Stimulated activated naive CD4-positive, alpha-beta T cell (primary cell): ENCODE results near the gene ZNF467.

Experiments
- DNase-seq, 6 experiments: peaks; one replicate each; lab custom pipeline; 2025; lab: John Stamatoyannopoulos, UW

Gene ZNF467

DNA sequence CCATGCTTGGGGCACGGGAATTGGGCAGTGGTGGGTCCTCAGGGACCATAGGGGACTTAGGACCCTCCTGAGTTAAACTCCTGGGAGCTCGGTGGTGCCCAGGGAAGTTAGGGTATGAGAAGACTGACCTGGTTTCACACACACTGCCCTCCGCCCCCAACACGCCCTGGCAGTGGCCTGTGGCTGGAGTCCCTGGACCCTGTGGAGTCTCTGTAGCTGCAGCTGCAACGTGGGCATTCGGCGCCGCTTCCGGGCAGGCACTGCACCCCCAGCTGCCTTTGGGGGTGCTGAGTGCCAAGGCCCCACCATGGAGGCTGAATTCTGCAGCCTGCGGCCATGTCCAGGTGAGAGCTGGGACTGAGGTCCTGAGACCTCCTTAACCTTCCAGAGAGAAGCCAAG lies 34.9 kb upstream of the ZNF467 start:
- DNase-seq = no peak

DNA sequence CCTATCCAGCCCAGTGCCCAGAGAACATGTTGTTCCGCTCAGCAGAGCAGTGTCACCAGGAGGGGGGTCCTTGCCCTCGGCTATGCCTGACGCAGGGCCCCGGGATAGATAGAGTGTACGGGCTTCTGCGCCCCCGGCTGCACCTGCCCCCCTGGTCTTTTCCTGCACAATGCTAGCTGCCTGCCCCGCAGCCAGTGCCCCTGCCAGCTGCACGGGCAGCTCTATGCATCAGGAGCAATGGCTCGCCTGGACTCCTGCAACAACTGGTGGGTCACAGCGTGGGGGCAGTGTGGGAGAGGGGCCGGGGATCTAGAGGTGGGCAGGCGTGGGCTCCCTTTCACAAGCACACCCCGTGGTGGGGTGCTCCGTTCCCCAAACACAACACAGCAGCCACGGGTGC lies 33.3 kb upstream of the ZNF467 start:
- DNase-seq = no peak

DNA sequence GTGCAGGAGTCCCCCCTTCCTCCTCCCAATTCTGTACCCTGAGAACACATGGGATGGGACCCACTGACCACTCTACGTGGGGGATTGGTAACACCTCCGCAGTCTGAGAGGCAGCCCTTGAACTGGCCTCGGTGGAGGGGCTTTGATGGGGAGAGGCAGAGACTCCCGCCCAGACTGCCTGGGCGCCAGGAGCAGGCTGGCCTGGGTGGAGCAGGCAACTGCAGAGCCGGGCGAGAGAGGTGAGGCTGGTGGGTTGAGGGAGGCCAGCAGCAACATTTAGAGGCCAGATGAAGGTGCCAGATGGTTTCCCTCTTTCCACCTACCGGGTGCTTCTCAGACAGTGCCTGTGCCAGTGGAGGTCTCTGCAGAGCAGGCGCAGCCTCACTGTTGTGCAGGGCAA lies 30.7 kb upstream of the ZNF467 start:
- no peak for DNase-seq

DNA sequence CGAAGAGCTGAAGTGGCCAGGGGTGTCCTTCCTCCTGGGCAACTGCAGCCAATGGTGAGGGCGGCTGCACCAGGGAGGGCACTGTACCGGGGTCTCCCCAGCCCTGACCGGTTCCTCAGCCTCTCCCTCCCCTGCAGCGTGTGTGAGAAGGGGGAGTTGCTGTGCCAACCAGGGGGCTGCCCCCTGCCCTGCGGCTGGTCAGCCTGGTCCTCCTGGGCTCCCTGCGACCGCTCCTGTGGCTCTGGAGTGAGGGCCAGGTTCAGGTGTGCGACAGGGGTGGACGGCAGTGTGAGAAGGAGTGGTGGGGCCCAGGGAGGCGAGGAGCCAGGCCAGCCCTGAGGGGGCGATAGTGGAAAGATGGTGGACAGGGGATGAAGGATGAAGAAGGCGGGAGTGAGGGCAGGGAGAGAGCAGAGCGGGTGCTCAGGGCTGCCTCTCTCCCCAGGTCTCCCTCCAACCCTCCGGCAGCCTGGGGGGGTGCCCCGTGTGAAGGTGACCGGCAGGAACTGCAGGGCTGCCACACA lies 30.2 kb upstream of the ZNF467 start:
- DNase-seq = no peak

DNA sequence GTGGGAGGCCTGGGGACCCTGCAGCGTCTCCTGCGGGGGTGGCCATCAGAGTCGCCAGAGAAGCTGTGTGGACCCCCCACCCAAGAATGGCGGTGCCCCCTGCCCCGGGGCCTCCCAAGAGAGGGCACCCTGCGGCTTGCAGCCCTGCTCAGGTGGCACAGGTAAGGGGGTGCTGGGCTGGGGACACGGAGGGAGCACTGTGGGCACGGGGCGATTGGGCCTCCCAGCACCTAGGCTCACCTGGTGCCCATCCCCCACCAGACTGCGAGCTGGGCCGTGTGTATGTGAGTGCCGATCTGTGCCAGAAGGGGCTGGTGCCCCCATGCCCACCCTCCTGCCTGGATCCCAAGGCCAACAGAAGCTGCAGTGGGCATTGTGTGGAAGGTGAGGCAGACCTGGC lies 29.6 kb upstream of the ZNF467 start:
- DNase-seq = no peak

DNA sequence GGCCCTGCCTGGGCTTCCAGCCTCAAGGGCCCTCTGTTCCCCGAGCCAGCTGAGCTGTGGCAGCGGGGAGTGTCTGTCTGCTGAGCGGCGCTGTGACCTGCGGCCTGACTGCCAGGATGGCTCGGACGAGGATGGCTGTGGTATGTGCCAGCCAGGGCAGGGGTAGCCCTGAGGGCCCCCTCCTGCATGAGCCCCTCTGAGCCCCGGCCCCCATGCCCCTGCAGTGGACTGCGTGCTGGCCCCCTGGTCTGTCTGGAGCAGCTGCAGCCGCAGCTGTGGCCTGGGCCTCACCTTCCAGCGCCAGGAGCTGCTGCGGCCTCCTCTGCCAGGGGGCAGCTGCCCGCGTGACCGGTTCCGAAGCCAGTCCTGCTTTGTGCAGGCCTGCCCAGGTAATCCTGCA lies 28.4 kb upstream of the ZNF467 start:
- no peak for DNase-seq

DNA sequence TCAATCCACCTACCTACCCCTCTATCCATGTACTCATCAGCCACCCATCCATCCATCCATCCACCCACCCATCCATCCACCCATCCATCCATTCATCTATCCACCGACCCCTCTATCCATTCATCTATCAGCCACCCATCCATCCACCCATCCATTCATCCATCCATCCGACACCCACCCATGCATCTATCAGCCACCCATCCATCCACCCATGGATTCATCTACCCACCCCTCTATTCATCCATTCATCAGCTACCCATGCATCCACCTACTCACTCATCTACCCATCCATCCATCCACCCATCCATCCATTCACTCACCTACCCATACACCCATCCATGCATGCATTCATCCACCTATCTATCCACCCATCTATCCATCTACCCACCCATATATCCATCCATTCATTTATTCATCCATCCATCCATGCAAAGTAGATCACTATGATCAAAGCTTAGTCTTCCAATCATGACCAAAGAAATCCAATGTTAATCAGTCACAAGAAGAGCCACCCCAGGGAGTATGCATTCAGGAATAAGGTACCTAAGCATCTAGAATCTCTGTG lies 27.7 kb upstream of the ZNF467 start:
- no peak for DNase-seq

DNA sequence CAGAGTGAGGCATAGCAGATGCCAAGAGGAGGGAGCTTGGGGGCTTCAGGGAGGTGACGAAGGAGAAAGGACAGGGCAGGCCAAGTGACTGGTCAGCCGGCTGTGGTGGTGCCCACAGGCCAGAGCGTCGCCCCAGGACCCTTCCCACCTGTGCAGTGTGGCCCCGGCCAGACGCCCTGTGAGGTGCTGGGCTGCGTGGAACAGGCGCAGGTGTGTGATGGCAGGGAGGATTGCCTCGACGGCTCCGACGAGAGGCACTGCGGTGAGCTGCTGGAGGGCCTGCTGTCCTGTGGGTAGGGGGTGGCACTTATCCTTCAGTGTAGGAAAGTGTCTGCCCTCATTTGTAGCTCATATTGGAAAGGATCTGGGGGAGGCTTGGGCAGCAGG lies 26.8 kb upstream of the ZNF467 start:
- no peak for DNase-seq

DNA sequence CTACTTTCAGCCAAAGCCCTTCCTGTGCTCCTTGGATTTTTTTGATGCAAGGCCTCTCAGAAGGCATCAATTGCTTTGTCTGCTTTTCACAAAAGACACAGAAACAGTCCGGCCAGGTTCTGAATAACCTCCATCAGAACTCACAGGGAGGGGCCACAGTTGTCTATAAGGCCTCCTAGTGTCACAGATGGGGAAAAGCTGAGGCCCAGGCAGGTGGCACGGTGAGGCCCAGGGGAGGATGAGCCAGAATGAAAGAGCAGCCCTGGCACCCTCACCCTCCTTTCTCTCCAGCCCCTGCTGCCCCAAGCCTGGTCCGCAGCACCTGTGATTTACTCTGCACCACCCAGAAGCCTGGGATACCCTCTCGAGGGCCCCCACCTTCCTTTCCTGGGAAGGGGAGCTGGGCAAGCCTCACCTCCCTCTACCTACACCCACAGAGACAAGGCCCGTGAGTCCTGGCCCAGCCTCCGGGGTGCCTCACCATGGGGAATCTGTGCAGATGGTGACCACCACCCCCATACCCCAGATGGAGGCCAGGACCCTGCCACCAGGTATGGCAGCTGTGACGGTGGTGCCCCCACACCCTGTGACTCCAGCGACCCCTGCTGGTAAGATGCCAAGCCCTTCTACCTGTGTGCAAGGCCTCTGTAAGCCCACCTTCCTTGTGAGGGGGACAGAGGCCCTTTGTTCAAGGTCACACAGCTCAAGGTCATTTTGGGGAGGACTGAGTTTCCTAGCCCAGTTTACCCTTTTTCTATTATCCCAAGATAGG lies 26.2 kb upstream of the ZNF467 start:
- peak; percentile 23 to 67 (median 52) for DNase-seq

DNA sequence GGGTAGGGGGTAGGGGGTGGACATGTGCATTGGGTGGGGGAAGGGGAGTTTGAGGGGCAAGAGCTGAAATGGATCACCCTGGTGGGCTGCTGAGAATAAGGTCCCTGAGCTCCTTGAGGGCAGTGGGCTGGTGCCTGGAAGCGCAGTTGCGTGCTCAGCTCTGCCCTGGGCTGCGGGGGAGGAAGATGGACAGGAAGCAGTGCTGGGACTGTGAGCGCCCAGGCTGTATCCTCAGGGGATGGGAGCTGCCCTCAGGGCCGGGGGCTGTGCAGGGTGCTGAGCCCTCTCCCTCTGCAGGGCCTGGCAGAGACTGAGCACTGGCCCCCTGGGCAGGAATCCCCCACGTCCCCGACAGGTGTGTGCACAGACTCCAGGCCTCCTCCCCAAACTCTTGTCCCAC lies 24.4 kb upstream of the ZNF467 start:
- no peak for DNase-seq

DNA sequence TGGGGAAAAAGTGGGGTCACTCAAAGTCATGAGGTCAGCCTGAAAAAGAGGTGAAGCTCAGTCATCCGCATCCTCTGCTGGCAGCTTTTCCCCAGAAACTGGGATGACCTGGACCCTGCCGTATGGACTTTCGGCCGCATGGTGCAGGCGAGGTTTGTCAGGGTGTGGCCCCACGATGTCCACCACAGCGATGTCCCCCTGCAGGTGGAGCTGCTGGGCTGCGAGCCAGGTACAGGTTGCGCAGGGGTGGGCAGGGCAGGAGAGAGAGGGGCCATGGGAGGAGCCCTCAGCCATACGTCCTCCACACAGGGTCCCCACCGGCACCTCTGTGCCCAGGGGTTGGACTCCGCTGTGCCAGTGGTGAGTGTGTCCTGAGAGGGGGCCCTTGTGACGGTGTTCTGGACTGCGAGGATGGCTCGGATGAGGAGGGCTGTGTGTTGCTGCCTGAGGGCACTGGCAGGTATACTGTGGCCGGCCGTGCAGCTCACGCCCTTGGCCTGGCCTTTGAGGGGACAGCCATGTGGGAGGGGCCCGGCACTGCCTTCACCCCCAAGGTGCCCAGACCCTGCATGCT lies 23.0 kb upstream of the ZNF467 start:
- no peak for DNase-seq

DNA sequence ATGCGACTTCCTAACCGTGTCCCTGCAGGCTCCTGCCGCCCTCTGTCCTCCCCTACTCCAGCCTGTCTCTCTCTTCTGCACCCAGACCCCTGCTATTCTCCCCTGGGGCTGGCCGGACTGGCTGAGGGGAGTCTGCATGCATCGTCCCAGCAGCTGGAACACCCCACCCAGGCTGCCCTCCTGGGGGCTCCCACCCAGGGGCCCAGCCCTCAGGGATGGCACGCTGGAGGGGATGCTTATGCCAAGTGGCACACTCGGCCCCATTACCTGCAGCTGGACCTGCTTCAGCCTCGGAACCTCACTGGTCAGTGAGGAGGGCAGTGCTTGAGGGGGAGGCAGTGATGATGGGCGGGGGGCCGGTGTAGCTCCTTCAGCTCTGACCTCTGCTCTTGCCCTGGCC lies 21.7 kb upstream of the ZNF467 start:
- no peak for DNase-seq

DNA sequence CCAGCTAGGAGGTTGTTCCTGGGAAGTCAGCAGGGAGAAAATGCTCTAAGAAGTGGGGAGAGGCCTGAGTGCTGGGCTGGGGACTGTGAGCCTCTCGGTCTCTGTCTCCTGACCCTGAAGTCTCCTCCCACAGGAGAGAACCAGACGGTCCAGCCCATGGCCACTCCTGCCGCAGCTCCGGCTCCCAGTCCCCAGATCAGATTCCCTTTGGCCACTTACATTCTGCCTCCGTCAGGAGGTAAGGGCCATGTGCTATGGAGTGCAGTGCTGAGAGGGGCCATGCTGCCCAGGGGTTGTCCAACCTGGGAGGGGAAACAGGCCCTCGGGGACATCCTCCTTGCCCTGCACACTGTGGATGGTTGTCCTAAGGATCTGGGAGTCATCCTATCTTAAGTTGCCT lies 21.3 kb upstream of the ZNF467 start:
- no peak for DNase-seq

DNA sequence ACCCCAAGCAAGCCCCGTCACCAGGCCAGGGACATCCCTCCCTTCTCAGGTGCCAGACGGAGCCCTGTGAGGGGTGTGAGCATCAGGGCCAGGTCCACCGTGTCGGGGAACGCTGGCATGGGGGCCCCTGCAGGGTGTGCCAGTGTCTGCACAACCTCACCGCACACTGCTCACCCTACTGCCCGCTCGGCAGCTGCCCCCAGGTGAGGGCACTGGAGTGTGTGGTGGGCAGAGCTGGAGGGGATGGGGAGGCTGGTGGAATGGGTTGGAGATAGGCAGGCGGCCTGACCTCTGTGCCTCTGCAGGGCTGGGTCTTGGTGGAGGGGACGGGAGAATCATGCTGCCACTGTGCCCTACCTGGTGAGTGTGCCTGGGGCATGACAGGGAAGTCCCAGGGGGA lies 19.9 kb upstream of the ZNF467 start:
- no peak for DNase-seq

DNA sequence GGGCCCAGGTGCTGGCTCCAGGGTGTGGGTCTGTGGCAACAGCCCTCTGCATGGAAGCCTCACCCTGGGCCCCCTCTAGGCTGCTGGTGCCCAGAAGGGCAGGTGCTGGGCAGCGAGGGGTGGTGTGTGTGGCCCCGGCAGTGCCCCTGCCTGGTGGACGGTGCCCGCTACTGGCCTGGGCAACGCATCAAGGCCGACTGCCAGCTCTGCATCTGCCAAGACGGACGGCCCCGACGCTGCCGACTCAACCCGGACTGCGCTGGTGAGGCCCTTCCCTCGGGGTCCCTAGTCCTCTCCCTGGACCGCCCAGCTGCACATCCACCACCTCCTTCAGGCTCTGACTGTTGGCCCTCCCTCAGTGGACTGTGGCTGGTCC lies 18.8 kb upstream of the ZNF467 start:
- no peak for DNase-seq

DNA sequence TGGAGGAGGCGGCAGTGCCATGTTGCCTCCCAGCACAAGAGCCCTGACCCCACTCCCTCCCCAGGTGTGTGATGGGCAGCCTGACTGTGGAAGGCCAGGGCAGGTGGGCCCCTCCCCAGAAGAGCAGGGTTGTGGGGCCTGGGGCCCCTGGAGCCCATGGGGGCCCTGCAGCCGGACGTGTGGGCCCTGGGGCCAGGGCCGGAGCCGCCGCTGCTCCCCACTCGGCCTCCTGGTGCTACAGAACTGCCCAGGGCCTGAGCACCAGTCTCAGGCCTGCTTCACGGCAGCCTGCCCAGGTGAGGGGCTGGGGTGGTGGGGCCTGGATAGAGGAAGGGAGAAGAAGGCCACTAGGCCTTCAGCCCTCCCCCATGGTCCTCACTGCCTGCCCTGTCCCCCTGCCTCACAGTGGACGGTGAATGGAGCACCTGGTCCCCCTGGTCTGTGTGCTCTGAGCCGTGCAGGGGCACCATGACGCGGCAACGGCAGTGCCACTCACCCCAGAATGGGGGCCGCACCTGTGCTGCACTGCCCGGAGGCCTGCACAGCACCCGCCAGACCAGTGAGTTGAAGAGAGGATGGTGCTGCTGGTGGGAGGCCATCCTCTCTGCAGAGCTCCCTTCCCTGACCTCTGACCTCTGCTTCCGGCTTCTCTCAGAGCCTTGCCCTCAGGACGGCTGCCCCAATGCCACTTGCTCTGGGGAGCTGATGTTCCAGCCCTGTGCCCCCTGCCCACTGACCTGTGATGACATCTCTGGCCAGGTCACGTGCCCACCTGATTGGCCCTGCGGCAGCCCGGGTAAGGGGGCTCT lies 18.2 kb upstream of the ZNF467 start:
- DNase-seq = no peak

DNA sequence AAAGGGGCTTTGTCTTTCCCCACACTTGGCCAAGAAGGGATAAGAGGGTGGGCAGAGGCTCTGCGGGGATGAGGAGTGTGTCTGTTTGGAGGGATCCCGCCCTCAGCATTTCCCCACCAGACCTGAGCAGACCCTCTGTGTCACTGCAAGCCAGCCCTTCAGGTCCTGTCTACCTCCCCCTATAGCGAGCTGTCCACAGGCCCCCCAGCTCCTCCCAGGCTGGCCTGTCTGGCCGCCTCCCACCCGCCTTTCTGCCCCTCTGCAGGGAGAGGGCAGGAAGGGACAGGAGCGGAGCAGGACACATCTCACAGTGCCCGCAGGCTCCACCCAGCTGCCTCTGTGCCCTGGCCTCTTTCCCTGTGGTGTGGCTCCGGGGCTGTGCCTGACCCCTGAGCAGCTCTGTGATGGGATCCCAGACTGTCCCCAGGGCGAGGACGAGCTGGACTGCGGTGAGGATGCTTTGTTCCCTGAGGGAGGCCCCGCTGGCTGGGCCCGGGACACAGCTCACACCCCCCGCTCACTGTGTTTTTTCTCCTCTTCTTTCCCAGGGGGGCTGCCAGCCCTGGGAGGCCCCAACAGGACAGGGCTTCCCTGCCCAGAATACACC lies 17.5 kb upstream of the ZNF467 start:
- no peak for DNase-seq

DNA sequence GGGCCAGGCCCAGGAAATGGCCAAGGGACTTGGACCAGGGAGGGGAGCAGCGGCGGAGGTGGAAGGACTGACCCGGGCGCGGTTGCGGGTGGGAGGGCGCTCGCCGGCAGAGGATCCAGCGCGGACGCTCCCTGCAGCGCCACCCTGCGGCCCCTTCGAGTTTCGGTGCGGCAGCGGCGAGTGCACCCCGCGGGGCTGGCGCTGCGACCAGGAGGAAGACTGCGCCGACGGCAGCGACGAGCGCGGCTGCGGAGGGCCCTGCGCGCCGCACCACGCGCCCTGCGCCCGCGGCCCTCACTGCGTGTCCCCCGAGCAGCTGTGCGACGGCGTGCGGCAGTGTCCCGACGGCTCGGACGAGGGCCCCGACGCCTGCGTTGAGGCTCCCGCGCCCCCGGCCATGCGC lies 16.8 kb upstream of the ZNF467 start:
- DNase-seq = peak in 5 of 6 experiments; percentile 6 to 27 (median 20)

DNA sequence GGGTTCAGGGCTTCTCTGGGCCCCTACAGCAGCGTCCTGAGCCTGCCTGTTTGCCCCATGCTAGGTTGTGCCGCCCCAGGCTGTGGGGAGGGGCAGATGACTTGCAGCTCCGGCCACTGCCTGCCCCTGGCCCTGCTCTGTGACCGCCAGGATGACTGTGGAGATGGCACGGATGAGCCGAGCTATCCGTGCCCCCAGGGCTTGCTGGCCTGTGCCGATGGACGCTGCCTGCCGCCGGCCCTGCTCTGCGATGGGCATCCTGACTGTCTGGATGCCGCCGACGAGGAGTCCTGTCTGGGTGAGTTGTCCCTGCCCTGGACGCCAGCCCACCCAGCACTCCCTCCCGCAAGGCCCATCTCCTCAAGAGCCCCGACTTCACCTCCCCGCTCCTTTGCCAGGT lies 15.7 kb upstream of the ZNF467 start:
- no peak for DNase-seq

DNA sequence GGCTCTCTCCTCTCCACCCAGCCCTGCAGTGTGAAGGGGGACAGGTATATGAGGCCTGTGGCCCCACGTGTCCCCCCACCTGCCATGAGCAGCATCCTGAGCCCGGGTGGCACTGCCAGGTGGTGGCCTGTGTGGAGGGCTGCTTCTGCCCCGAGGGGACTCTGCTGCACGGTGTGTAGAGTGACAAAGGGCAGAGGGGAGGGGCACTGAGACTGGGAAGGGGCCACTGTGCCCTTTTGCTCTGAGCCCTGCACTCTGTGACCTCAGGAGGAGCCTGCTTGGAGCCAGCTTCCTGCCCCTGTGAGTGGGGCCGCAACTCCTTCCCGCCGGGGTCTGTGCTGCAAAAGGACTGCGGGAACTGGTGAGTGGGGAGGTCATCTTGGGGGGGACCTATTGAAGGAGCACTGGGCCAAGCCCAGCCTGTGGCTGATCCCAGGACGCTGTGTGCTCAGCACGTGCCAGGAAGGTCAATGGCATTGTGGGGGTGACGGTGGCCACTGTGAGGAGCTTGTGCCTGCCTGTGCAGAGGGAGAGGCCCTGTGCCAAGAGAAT lies 15.0 kb upstream of the ZNF467 start:
- no peak for DNase-seq

DNA sequence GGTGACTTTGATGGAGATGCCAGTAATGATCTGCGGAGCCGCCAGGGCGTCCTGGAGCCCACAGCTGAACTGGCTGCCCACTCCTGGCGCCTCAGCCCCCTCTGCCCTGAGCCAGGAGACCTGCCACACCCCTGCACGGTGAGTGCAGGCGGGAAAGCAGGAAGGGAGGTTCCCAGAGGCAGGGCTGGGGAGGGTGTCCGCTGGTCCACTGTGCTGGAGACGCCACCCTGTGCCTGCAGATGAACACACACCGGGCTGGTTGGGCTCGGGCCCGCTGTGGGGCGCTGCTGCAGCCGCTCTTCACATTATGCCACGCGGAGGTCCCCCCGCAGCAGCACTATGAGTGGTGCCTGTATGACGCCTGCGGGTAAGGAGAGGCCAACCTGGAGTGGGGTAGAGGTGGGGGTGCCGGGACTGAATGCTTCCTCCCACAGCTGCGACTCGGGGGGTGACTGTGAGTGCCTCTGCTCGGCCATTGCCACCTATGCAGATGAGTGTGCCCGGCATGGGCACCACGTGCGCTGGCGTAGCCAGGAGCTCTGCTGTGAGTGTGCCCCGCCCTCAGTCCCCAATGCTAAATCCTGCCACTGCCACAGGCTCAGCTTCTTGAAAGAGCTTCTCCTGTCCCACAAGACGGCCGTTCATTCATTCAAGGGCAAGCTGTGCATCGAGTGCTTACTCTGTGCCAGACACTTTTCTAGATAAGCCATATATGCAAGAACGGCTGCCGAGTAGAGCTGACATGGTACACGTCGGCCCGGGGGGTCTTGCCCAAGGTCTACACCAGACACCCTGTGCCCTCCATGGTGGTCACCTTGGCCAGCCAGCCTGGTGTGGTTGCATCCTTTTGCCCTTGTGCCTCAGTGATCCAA lies 14.3 kb upstream of the ZNF467 start:
- DNase-seq = no peak
